NCI-H526 treated with DMSO at 0.1 percent for 48 hours (cell line): ENCODE data around the gene CFAP221.

Experiments used
- DNase-seq: peaks from one replicate; lab custom pipeline; 2025; lab: John Stamatoyannopoulos, UW

CFAP221 gene

DNA sequence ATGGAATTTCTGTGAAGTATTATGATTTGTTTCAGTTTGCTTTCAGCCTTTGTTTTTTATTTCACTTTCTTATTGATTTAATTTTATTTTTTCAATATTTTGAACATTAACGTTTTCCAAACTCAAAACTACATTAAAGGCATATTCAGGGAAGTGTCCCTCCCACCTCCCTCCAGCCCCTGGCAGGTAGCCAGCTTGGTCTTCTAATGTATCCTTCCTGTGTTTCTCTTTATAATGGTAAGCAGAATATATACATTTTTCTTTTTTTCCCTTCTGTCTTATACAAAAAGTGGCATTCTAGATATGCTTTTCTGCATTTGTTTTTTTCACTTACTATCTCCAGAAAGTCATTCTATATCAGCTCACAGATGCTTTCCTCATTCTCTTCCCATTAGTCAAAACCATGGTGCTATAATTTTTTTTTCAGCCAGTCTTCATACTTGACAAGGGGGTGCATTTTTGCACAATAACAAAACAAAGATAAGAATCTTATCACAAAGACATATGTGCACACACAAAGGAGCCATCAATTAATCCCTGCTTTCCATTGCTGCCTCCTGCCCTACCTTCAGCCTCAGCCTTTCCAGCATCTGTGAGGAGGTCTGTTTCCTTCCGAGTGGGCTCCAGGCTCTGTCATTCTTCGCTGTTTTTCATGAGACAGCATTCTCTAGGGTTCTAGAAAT, 101.1 kb downstream of the CFAP221 start:
- DNase-seq = no peak

DNA sequence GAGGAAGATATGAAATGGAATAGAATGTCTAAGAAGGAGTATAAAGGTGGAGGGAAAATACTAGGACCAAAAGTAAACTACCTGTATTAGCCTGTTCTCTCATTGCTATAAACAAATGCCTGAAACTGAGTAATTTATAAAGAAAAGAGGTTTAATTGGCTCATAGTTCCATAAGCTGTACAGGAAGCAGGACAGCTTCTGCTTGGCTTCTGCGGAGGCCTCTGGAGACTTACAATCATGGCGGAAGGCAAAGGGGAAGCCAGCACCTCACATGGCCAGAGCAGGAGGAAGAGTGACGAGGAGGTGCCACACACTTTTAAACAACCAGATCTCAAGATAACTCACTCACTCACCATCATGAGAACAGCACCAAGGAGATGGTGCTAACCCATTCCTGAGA, 101.9 kb downstream of the CFAP221 start:
- no peak for DNase-seq

GRCh38 chr2:119647440-119648169, 103.4 kb downstream of the CFAP221 start:
- DNase-seq = no peak

DNA sequence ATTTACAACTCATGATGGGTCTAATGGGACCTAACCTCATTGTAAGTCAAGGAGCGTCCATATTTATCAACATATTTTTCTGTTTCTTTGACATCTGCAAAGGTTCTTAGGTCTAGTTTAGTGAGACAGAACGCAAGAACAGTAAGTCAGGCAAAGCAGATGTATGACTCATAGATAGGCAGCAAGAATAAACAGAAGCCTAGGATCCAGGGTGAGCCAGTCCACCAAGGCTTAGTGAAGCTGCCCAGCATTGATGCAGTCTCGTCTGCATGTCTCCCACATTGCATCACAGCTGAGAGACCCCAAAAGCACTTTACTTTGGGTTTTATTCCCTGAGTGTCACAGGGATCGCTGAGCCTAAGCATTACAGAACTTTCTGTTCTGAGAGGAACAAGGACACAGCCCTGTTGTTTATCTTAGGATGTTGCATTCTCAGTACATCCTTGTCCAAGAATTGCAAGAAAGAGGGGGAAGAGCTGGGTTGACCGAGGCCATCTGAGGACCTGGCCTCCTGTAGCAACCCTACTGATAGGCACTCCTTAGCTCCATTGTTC, 105.2 kb downstream of the CFAP221 start:
- no peak for DNase-seq

GRCh38 chr2:119650206-119650605, 106.0 kb downstream of the CFAP221 start:
- no peak for DNase-seq

DNA sequence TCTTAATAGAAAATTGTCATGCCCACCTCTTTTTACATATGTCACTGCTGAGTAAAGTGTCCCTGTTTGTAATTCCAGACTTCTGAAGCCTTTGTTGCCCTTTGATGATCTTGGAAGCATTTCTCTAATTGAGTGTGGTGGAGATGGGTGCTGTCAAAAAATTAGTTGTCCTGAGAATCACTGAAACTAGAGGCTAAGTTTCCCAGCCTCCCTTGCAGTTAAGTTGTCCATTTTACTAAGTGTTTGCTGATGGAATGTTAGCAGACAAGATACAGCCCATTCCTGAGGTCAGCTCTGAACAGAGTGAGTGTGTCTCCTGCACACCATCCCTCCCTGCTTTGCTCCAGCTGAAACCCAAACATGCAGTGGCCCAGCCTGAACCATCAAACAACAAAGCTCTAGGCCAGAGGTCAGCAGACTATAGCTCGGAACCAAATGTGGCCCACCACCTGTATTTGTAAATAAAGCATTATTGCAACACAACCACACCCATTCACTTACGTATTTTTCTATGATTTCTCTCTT, 106.7 kb downstream of the CFAP221 start:
- DNase-seq = no peak

- DNase-seq = no peak
Measured at GRCh38 chr2:119657466-119658145, 113.4 kb downstream of the CFAP221 start.

DNA sequence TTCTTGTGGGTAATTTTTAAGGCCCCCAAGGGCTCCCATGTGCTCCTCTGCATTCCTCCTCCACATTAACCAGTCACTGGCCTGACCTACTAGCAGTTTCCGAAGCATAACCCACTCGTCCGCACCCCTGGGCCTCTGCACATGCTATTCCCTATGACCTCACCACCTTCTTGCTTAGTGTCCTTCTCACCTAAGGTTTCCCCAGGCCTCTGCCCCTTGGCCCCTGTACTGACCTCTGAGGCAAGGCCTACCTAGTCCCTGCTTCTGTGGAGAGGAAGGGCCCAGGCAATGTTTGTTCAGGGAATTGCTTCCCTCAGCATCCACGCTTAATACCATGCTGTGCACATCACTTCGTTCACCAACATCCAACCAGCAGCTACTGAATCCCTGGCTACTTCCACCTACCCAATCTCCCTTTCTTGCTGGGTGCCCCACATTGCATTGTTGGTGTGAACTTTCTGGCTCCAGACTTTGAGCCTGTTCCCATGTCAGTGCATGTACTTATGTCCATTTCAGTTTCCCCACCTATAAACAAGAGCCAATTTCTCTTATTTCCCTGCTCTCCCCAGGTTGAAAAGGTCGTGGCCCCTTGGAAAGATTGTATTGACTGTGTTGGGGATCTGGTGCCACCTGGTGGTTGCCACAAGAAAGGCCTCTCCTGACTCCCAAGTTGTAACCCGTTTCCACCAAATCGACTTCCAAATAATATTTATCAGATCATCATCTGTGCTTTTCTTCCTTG, 115.5 kb downstream of the CFAP221 start:
- DNase-seq = peak; percentile 6

DNA sequence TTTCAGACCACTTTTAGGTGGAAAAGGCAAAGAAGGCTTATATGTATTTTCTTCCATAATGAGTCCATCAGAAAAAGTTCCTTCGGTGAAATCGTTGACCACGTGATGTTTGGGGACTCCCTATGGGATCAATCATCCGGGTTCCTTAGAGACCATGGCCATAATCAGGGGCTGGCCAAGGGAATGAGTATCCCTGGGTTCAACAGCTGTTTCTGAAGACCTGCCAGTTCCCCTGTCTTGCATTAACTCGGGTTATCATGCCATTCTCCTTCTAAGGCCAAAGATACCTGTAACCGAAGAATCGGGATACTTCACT, 116.1 kb downstream of the CFAP221 start:
- DNase-seq = no peak

- no peak for DNase-seq
Measured at GRCh38 chr2:119662297-119662696, 118.0 kb downstream of the CFAP221 start.

DNA sequence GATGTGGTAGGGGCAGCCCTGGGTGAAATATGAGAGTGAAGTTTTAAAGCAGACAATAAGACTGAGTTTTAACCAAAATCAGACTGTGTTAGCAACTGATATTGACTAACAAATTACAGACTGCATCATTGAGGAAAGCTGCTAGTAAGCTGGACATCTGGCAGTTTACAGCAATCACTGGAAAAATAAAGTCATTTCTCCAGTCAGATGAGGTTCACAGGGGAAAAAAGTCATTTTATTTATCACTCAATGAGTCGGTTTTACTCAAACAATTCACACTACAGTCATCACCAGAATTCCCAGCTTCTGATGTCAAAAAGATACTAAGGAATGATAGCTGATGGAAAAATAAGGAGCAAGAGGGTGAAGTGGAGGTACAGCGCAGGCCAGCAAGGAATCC, 124.3 kb downstream of the CFAP221 start:
- no peak for DNase-seq

DNA sequence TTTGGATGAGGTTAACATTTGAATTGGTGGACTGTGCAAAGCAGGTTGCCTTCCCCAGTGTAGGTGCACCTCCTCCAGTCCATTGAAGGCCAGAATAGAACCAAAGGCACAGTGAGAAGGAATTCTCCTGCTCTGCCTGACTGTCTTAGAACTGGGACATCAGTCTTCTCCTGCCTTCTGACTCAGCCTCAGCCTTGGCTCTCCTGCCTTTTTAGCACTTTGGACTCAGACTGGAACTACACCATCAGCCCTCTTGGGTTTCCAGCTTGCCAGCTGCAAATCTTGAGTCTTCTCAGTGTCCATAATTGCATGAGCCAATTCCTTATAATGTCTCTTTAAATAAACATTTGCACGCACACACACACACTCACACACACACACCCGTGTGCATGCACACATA, 126.8 kb downstream of the CFAP221 start:
- no peak for DNase-seq

DNA sequence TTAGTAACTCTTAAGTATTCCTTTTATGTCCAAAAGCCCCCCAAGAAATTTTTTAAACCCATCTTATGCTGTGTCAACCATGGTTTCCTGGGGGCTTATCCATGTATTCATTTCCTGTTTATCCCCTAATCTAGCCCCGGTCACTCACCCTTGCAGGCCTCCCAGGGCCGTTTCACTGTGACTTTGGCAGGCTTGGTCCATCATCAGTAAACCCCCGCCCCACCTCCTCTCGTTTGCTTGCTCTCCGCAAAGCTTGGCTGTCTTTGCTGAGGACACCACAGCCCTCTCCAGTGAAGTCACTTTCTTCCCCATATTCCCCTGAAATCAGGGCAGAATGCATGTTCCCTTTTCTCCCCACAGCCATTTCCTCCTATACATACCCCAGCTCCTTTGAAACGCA, 127.5 kb downstream of the CFAP221 start:
- no peak for DNase-seq

DNA sequence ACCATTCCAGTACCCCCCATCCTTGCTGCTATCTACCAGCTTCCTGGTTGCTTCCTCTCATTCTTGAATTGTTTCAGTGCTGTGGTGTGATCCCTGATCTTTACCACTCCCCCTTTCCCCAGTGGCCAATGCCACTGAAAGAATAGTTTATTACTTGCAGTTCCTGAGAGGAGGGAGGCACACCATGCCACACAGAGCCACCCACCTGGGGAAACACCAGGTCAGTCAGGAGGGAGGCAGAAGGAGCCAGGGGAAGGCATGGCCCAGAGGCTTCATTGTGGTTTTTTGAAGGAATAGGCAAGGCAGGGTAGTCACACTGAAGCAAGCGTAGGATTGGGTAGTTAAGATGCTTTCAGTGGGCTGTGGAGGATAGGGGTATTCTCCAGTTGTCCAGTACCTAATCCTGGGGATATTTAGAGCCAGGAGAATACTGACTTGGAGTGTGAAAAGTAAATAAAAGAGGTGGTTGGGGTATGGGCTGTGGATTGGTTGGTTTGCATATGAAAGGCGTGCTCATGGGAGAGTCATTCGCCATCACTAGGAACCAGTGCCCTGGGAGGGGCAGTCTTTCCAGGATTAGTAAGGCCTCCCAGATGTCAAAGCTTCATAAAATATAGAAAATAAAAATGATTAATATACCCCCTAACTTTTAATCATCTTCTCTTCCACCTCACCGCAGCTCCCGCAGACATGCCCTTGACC, 128.1 kb downstream of the CFAP221 start:
- DNase-seq = no peak

GRCh38 chr2:119673796-119674195, 129.5 kb downstream of the CFAP221 start:
- no peak for DNase-seq

- DNase-seq = no peak
Measured at GRCh38 chr2:119674711-119675500, 130.7 kb downstream of the CFAP221 start.

DNA sequence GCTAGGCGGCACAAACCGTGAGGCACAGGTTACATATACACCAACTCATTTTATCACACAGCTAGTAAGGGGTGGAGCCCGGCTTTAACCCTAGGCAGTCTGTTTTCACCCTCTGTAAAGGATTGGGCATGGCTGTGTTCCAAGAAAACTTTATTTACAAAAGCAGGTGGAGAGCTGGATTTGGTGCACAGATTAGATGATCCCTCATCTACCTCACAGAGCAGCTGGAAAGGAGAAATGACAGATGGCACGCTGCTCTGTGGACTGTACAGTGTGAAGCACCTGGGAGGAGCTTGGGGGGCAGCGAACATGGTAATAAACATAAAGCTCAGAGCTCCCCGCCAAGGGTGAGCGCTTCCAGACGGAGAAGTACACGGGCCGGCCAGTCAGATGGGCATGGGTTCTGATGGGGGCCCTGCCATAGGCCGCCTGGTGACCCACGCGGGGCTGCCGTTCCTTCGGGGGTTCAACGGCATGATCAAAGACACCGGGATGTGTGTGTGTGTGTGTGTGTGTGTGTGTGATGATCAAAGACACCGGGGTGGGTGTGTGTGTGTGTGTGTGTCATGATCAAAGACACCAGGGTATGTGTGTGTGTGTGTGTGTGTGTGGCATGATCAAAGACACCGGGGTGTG, 133.9 kb downstream of the CFAP221 start:
- peak; percentile 33 for DNase-seq

DNA sequence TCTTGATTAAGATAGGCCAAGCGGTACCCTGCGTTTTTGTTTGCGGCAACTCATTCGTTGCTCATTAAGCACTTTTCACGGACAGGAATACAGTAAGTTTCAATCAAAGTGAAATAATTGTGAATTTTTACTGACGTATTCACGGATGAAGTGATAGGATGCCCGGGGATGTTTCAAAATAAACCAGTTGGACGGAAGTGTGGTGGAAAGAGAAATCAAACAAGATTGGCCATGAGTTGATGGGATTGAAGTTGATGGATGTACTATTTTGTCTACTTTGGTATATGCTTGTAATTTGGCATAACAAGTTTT, 135.2 kb downstream of the CFAP221 start:
- no peak for DNase-seq

- no peak for DNase-seq
Measured at GRCh38 chr2:119679846-119680245, 135.6 kb downstream of the CFAP221 start.

DNA sequence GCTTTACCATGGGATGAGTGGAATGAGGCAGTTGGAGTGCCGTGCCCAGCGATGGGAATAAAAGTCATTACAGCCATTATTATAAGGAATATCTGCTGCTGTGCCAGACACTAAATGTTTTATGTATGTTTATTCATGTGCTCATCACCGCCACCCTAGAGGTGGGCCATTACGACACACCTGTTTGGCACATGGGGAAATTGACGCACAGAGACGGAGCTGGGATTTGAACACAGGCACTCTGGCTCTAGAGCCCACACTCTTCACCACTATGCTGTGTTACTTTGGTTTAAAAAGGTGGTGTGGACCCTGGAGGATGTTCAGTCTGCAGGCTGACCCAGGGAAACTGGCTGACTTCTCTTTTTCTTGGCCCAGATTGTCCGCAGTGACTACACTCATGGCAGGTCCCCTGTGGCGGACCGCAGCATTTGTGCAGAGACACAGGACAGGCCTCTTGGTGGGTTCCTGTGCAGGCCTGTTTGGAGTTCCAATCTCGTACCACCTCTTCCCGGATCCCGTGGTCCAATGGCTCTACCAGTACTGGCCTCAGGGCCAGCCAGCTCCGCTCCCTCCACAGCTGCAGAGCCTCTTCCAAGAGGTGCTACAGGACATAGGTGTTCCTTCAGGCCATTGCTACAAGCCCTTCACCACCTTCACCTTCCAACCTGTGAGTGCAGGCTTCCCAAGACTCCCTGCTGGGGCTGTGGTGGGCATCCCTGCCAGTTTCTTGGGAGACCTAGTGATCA, 136.4 kb downstream of the CFAP221 start:
- DNase-seq = no peak
